GM19240 (cell line): Measurements from ENCODE around the gene VPREB1.
A peak's percentile ranks its signal among the peaks of the same experiment; 100 is the strongest.
"Not testable (repeated sequence)": the region's sequence is repeated elsewhere in the genome, so short reads cannot be mapped to it uniquely, and the experiment has no call there.

ENCODE experiments used
- DNase-seq: peaks from one replicate; pipeline ENCODE4 v3.0.0; 2011; ENCODE audit warnings: low spot score; ENCODE audit not compliant: insufficient read length

Gene VPREB1

DNA sequence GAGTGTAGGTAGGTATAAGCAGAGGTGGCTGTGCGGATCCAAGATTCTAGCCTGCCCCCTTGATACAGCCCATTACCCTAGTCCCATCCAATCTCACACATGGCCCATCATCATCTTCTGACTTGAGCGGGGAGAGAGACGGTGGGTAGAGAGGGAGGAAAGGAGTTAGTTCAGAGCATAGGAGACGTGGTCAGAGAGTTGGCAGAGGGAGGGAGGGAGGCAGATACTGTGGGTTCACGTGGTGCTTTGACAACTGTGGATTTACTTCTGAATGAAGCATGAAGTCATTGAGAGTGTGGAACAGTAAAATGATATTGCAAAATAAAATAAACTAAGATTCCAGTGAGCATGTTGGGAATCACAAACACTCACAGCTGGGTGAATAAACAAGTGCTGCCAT is 31.4 kb upstream of the VPREB1 start:
- no peak for DNase-seq

DNA sequence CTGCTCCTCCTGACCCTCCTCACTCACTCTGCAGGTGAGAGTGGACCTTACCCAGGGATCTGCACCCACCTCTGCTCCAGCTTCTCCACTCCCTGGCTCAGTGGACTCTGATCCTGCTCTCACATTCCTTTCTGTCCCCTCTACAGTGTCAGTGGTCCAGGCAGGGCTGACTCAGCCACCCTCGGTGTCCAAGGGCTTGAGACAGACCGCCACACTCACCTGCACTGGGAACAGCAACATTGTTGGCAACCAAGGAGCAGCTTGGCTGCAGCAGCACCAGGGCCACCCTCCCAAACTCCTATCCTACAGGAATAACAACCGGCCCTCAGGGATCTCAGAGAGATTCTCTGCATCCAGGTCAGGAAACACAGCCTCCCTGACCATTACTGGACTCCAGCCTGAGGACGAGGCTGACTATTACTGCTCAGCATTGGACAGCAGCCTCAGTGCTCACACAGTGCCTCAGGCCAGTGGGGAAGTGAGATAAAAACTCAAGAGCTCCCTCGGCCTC is 29.7 kb upstream of the VPREB1 start:
- DNase-seq: no peak

DNA sequence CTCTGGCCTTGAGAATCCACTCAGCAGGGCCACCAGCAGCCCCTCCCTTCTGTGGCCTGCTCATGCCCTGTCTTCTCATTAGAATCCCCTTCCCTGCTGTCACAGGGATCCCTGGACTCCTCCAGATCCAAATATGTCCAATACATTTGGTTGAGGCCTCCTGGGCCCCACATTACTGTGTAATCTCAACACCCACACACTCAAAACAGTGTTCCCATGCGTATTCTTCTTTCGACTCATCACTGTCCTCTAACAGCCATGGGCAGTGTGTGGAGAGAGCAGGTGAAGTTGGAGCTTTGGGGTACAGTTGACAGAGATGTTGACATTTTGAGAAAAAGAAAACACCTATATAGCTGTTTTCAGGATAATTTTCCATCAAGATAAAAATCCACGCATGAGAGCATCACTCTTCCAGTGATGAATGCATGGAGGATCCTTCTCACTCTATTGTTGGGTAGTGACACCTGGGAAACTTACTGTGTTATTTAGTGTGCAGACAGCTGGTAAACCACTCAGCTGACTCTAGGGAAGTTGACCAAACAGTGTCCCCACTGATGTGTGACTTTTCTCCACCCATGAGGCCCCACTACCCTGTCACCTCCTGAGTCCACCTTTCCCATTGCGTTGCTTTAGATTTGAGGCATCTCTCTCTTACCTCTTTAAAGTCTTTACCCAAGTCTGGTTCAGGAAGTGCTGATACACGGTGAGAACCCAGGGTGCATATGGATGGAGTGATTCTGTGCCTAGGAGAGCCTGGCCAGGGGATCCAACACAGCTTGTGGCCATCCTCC is 28.7 kb upstream of the VPREB1 start:
- no peak for DNase-seq

DNA sequence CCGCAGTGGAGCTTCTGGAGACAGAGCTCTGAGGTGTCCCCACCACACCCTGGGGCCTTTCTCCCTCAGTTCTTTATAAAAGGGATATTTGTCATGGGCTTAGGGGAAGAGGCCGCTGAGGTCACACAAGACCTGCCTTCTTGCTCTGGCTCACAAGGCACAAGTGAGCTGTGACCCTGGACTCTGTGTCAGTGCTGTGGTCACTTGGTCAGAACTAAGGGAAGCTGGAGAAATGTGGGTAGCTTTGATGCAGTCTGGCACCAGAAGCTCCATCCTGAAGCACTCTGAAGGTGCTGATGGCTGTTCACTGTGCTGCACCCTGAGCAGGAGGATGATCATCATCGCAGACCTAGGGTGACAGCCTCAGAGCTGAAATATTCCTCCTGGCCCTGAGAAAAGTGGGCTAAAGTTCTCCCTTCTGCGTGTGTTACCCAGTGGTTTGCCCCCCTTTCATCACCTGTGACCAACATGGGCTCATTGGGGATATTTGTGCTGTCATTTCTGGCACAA is 28.1 kb upstream of the VPREB1 start:
- no peak for DNase-seq

DNA sequence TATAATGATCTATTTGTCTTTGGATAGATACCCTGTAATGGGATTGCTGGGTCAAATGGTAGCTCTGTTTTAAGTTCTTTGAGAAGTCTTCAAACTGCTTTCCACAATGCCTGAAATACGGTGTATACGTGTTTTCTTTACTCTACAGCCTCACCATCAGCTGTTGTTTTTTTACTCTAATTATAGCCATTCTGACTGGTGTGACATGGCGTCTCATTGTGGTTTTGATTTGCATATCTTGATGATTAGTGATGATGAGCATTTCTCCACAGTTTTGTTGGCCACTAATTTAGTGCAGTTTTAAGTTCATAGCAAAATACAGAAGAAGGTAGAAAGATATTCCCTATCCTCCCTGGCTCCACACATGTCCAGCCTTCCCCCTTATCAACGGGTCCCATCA is 26.3 kb upstream of the VPREB1 start:
- no peak for DNase-seq

DNA sequence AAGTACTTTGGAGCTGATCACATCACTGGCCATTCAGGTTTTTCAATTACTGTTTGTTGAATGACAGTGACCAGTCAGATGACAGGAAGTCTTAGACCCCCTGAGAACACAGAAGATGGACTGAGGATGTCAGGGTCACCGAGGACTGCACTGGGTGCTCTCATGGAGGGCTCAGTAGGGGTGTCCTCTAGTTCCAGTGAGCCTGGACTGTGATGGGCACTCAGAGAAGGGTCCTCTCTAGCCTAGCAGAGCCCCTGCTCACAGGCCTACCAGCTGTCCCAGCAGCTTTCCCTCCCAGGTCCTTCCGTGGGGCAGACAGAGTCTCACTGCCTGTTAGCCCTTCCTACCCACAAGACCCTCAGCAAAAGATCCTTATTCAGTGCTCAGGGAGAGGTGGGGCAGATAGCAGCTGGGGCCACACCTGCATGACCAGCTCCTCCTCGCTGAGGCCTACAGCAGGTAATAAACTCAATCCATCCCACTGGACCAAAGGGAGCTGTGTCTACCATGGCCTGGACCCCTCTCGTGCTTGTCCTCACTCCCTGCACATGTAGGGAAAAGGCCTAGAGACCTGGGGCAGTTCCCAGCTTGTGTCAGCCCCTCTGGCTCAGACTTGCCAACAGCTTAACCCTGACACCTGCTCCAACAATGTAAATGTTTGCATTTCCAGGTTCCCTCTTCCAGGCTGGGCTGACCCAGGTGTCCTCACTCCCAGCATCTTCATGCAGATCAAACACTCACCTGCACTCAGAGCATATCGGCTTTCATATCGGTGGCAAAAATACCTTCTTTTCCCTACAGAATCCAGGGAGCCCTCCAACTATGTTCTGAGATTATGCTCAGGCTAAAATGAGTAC is 25.2 kb upstream of the VPREB1 start:
- no peak for DNase-seq

DNA sequence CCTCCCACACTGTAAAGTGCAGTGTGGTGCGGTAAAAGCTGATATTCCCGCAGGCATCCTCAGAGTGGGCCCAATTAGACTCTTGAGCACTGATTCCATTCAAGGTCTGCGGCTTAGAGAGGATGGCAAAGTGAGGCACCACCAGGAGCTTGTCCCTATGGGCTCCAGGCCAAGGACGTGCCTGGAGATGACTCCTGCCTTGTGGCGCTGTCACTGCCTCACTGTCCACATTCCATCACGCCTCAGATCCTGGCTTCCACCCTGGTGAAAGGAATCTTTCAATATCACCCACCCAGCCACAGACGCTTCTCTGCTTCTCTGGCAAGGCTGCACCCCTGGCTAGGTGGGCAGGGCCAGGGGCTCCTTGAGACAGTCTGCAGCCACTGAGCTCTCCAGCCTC is 23.5 kb upstream of the VPREB1 start:
- not testable (repeated sequence) for DNase-seq

DNA sequence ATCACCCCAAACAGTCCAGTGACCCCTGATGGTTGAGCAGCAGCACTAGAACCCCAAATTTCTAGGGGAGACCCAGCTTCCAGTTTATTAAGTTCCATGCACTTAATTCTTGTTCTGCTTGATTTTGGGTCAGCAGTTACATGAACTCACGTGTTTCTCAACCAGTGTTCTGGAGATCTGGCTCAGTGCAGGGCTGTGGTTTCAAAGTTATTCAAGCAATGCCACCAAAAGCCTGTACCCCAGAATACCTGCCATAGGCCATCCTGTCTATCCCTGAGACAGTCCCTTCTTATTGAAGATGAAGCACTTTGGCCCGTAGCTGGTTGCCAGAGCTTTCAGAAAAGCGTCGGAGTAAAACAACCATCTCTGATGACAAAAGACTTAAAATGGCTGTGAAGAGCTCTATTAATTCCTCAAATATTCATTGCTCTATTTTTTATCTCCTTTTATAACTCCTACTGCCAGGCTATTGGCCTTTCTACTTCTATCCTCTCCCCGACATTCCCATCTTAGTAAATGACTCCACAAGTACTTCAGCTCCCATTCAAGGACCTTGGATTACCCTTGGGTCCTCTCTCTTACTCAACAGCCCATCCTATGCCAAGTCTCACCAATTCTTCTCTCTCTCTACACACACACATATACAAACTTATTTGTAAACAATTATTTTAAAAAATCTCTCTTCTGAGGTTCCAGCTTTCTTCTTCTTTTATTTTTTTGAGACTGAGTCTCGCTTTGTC is 18.0 kb upstream of the VPREB1 start:
- DNase-seq: no peak

DNA sequence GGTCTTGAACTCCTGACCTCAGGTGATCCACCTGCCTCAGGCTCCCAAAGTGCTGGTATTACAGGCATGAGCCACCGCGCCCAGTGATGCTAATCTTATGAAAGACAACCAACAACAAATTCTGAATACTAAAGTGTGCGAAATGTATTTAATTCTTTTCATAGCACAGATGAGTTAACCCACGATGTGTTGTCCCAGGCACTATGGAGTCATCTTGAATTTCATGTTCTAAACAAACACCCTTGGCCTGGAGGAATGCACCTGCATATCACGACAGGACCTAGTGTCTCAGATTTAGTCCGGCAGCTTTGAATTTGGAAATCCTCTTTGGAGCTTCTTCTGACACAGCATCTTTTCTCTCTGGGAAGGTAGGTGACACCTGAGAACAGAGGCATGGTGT is 16.2 kb upstream of the VPREB1 start:
- DNase-seq: no peak

DNA sequence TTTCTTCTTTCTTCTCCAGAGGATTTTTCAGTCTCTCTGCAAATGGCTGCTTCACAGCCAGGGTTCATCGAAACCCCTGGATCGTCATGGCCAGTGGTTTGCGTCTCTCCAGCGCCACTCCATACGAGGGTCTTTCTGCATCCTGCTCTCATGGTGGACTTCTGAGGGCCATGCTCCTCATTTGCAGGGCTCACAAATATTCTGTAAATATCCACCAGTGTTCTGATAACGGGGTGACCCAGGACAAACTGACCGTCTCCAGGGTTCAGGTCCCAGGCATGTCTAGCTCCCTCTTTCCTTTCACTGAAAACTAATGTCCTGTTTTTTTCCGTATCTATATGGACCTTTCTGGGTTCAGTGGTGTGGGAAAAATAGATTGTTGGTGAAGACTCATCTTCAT is 15.7 kb upstream of the VPREB1 start:
- DNase-seq: no peak

DNA sequence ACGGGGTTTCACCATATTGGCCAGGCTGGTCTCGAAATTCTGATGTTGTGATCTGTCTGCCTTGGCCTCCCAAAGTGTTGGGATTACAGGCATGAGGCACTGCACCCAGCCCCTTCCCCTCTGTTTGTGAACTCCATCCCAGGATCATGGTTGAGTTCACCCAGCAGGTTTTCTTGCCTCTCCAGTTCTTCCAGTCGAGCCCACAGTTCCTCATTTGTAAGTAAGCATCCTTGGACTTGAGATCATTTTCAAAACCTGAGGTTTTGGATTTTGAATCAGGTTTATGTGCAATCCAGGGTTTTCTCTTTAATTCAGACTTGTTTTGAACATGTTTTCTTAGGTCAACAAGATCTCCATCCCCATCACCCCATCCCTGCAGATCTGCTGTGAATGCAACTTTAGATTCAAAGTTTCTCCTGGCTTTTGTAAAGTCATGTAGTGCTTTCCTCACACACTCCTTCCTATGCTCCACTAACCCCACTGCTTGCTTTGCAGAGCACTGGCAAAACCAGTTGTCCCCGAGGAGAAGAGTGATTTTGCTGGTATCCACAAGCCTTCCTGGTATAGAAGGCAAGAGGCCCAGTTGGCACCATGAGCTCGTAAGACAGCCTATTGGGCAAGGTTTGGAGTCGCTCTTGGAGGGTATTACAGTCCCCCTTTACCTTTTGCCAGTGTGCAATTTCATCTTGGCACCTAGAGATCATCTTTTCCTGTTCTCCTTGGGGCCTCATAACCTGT is 14.7 kb upstream of the VPREB1 start:
- DNase-seq: no peak

DNA sequence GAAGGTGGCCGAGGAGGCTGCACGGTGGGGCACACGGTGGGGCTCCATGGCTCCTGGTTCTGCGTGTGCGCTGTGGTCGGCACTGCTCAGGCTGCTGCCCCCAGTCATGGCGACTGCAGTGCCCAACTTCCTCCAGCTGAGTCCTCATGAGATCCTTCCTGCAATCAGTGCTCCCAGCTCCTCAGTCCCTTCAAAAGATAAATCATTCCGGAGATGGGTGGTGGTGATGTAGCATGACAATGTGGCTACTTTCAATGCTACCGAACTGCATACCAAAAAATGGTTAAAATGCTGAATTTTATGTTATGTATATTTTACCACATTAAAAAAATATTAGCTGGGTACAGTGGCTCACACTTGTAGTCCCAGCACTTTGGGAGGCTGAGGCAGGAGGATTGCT is 14.1 kb upstream of the VPREB1 start:
- no peak for DNase-seq

DNA sequence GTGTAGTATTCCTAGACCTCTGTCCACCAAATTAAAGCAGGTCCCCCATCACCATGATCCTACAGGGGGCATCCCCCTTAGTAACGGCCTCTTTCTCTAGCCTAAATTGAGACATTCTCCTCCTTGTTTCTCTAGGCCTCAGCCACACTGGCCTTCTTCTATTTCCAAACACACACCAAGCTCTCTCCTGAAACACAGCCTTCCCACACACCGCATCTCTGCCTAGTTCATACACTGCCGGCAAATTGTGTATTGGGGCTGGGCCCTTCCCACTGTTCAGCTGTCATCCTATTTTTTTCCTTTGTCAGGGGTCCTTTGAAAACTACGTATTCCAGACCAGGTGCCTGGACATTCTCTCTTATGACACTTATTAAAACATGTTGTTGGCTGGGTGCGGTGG is 11.5 kb upstream of the VPREB1 start:
- DNase-seq: no peak

DNA sequence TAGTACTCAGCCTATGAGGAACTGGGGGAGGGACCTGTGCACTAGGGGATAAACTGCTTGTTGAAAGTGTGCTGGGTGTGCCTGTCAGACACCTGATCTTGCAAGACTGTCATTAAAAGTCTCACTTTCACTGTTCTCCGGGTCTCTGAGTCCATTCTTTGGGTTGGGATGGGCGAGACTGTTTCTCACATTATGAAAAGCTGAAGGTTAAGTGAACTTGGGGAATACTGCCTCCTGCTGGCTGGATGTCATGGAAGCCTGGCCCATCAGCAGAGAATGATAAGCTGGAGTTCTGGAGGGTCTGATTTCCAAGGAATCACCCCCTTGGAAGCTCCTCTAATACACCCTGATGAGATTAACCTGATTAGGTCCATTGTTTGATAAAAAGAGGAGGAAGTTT is 9.0 kb upstream of the VPREB1 start:
- peak; percentile 45 for DNase-seq

DNA sequence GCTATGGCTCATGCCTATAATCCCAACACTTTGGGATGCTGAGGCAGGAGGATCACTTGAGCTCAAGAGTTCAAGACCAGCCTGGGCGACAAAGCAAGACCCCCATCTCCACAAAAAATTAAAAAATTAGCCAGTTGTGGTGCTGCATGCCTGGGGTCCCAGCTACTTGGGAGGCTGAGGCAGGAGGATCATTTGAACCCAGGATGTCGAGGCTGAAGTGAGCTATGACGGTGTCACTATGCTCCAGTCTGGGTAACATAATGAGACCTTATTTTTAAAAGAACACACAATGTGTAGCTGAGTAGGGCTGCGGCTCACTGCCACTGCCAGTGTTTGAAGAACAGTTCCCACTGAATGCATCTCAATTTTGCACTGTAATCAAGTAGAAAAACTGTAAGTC is 7.1 kb upstream of the VPREB1 start:
- no peak for DNase-seq

DNA sequence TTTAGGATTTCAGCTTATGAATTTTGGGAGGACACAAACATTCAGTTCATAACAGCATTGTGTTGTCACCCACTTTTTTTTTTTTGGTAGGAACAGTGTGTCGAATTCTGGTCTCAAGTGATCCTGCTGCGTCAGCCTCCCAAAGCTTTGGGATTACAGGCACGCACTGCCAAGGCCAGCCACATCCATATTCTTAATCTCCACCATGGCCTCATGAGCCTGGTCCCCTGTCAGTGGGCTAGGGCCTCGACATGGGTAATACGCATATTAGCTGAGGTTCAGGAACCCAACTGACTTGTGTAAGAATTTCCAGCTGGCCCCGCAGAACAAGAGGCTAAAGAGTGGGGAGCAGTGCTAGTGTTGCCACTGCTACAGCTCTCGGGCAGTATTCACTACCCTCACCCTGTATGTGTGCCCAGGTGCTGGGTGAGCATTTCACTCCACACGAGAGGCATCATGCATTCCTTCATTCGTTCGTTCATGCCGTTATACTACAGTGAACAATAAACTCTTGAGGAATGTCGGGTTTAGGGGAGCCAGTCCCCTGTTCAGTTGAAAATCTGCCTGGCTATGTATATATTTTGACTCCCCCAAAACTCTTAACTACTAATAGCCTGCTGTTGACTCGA is 5.2 kb upstream of the VPREB1 start:
- no peak for DNase-seq

DNA sequence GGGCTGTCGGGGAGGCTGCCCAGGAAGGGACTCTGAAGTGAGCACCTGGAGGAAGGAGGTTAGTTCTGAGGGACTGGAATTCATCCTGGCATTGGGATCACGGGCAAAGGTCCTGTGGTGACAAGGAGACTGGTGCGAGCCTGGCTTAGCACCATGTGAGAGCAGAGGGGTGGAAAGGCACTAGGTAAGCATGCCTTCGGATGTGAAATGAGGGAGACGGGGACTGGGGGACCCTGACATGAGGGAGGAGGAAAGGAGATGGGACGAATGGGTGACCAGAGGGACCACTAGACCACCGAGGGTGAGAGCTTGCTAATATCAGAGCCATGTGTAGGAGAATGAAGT is 3.1 kb upstream of the VPREB1 start:
- DNase-seq: no peak

DNA sequence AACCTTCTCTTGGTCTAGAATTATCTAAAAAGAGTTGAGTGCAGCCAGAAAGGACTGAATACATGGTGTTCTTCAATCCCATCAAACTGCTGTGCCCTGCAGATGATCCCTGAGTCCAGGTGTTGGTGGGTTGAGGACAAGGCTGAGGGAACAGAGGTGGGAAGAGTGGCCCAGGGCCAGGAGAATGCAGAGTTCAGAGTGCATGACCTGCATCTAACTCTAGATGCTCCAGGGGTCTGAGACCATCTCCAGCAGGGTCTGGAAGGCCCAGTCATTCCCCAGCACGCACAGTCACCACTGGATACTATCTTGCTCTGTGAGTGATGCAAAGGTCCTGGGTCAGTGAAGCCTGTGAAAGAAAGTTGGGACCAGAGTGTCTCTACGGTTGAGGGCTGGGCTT is 2.1 kb upstream of the VPREB1 start:
- DNase-seq: no peak

DNA sequence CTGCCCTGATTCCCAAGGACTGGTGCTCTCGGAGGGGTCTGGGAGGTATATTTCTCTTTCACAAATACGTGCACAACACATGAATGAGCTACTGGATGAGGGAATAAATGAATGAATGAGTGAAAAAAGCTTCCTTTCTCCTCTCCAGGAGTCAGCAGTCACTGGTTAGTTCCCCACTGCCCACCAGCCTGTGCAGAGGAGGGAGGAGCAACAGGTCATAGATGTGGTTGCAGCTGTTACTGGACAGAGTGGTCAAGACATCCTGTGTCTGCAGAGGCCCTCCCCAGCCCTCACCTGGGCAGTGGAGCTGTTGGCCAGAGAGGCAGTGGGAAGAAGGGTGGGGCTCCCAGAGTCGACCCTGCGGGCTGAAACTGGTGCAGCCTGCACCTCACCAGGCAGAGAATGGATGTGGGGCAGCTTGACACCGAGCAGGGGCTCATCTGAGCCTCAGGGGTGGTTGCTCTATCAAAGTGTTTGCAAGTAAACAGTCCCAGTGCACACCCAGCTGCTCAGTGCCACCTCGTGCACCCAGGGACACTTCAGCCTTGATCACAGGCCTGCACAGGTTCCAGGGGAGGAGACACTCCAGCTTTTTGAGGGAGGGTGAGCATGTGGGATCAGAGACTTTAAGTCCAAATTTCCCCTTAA is 1.4 kb upstream of the VPREB1 start:
- no peak for DNase-seq

DNA sequence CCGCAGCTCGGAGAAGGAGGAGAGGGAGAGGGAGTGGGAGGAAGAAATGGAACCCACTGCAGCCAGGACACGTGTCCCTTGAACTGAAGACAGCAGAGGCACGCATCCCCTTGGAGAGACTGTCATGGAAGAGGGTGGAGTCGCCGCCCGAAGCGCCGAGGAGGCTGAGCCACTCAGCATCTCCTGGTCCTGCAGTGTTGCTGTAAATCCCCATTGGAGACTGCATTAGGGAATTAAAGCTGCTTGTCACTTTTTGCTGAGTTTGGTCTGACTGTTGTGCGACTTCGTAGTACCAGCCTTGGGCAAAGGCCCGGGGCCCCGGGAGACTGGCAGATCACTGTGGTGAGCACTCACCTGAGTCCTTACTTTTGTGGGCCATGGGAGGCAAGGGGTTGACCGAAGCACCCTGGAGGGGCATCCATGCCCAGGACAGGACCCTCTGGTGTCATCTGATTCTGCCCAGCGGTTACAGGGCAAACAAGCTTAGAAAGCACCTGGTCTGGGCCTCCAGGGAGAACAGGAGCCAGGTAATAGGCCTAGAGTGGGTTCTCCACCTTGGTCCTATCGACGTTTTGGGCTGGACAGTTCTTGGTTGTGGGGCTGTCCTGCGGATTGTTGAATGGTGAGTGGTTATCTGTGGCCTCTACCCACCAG is 797 bp downstream of the VPREB1 start:
- DNase-seq: no peak
